ENCODE data around the gene ZNF789.
"Not testable (repeated sequence)": the region's sequence is repeated elsewhere in the genome, so short reads cannot be mapped to it uniquely, and the experiment has no call there.

The ZNF789 gene

DNA sequence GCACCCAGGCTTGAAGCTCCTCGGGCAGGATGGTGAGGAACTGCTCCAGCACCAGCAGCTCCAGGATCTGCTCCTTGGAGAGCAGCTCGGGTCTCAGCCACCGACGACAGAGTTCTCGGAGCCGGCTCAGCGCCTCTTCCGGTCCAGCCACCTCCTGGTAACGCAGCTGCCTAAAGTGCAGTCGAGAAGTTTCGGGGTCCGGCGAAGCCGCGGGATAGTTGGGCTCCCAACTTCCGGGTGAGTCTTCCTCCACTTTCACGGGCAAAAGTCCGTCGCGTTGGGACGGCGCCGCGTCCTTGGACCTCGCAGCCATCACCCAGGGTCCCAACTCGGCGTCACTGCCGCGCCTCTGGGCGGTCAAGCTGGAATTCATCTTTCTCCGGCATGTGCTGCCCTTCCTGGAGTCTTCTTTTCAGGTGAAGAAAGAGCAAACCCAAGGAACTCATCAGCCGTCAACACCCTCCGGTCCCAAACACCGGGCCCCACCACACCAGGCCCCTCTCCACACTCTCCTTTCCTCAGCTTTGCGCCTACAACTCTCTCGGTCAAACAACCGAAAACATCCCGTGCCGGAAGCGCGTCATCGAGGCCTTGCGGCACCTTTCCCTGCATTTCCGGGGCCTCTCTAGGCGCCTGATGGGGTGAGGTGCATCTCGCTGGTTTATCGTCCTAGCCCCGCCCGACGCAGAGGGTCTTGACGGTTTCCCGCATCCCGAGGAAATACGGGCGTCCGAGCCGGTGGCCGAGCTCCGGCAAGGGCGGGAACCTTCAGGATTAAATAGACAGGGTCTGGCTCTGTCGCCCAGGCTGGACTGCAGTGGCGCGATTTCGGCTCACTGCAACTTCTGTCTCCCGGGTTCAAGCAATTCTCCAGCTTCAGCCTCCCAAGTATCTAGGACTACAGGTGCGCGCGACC, 27.3 kb downstream of the ZNF789 start, which contains the start of gene ZNF394:
ZNF394 (minus strand) TSS at position 561 of the 916 bp plus-strand sequence; CDS start at position 373, 188 bp downstream.
- DNase-seq (ENCODE audit: low read depth, low spot score): peak; percentile 92
- peak within 1 kb of the TSS; percentile 99 for H3K4me3 ChIP-seq (ENCODE audit: low read depth, low read length)
- TF ChIP-seq, protein P1, sequence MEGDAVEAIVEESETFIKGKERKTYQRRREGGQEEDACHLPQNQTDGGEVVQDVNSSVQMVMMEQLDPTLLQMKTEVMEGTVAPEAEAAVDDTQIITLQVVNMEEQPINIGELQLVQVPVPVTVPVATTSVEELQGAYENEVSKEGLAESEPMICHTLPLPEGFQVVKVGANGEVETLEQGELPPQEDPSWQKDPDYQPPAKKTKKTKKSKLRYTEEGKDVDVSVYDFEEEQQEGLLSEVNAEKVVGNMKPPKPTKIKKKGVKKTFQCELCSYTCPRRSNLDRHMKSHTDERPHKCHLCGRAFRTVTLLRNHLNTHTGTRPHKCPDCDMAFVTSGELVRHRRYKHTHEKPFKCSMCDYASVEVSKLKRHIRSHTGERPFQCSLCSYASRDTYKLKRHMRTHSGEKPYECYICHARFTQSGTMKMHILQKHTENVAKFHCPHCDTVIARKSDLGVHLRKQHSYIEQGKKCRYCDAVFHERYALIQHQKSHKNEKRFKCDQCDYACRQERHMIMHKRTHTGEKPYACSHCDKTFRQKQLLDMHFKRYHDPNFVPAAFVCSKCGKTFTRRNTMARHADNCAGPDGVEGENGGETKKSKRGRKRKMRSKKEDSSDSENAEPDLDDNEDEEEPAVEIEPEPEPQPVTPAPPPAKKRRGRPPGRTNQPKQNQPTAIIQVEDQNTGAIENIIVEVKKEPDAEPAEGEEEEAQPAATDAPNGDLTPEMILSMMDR (IDR thresholded peaks at IDR 0.05; ENCODE audit: low read depth, low read length): no peak
- in situ Hi-C loops (cut with HindIII; ENCODE audit: low sequenced_read_pairs): no loop called here

DNA sequence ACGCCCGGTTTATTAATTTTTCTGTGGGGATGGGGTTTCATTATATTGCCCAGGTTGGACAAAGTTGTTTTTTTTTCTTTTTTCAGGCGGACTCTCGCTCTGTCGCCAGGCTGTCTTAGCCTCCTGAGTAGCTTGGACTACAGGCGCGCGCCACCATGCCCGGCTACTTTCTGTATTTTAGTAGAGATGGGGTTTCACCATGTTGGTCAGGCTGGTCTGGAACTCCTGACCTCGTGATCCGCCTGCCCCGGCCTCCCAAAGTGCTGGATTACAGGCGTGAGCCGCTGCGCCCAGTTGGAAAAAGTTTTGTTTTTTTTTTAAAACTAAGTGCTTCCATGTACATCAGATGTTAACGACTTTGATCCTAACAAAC, 27.9 kb downstream of the ZNF789 start:
- no peak for DNase-seq (ENCODE audit: low read depth, low spot score)
- TF ChIP-seq, protein P1 (IDR thresholded peaks at IDR 0.05; ENCODE audit: low read depth, low read length): no peak
- in situ Hi-C loops (cut with HindIII; ENCODE audit: low sequenced_read_pairs): no loop called here
- peak overlapping the region; percentile 99 for H3K4me3 ChIP-seq (ENCODE audit: low read depth, low read length)

DNA sequence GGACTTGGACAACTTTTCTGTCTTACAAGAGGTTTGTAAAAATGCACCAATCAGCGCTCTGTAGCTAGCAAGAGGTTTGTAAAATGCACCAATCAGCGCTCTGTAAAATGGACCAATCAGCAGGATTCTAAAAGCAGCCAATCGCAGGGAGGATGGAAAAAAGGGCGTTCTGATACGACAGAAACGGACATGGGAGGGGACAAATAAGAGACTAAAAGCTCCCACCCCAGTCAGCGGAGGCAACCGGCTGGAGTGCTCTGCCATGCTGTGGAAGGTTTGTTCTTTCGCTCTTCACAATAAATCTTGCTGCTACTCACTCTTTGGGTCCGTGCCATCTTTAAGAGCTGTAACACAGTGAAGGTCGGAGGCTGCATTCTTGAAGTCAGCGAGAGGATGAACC, 28.5 kb downstream of the ZNF789 start:
- in situ Hi-C loops (cut with HindIII; ENCODE audit: low sequenced_read_pairs); DNase-seq (ENCODE audit: low read depth, low spot score); H3K4me3 ChIP-seq (ENCODE audit: low read depth, low read length): not testable (repeated sequence)

- TF ChIP-seq, protein P1 (IDR thresholded peaks at IDR 0.05; ENCODE audit: low read depth, low read length): no peak
Observed at GRCh38 chr7:99504281-99504602, 31.6 kb downstream of the ZNF789 start.

DNA sequence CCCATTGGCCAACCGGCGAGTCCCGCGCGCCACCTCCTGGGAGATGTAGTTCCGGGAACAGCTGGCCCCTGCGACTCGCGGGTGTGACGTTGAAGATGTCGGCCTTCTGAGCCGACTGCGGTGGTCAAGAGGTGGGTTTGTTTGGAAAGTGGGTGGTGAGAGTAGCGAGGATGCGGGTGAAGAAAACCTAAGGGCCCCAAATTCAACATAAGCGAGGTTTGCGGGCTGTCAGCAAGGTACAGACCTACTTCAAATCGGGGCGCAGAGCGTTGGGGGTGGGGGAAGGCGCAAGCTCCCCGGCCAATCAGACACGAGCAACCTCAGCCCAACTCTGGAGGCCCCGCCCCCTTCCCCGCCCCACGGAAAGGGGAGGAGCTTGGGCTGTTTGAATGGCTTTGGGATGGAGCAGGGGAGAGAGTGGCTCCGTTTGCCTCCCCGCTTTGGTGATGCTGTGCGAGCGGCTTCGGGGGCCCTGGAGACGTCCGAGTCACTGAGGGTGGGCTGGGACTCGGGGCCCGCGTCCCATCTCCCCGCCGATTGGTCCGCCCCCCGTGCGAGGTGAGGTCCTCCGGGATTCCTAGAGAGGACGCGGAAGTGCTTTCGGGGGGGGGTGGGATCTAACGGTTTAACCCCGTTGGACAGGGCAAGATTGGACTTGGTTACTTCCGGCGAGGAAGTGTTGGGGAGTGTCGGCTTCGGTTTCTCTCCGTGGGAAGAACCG, 32.1 kb downstream of the ZNF789 start, which contains the start of gene ZKSCAN5:
ZKSCAN5 (plus strand) TSS at position 60 of the 721 bp plus-strand sequence. CDS start 1,383 bp downstream, outside the sequence.
- DNase-seq (ENCODE audit: low read depth, low spot score): peak; percentile 99
- in situ Hi-C loops (cut with HindIII; ENCODE audit: low sequenced_read_pairs): no loop called here
- TF ChIP-seq, protein P1 (IDR thresholded peaks at IDR 0.05; ENCODE audit: low read depth, low read length): no peak
- H3K4me3 ChIP-seq (ENCODE audit: low read depth, low read length): peak within 1 kb of the TSS; percentile 84

More at GRCh38 chr7:99504281-99504602, 31.6 kb downstream of the ZNF789 start:
- peak overlapping the region; percentile 84 for H3K4me3 ChIP-seq (ENCODE audit: low read depth, low read length)
- DNase-seq (ENCODE audit: low read depth, low spot score): no peak
- in situ Hi-C loops (cut with HindIII; ENCODE audit: low sequenced_read_pairs): no loop called here

DNA sequence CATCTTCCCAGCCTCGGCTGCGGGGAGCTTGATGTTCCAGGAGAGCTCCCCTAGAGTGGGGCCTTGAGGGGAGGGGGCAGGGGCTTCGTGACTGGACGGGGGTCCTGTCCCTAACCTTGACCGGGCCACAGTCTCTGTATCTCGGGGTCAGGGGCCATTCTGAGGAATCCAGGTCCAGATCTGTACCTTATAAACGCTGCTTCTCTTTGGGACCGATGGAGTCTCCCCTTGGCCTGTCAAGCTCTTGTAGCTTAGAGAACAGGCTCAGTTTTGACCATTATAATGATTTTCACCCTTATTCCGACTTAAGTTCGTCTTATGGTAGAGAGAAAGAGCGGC, 32.6 kb downstream of the ZNF789 start:
- no peak for DNase-seq (ENCODE audit: low read depth, low spot score)
- peak overlapping the region; percentile 84 for H3K4me3 ChIP-seq (ENCODE audit: low read depth, low read length)
- in situ Hi-C loops (cut with HindIII; ENCODE audit: low sequenced_read_pairs): no loop called here
- TF ChIP-seq, protein P1 (IDR thresholded peaks at IDR 0.05; ENCODE audit: low read depth, low read length): no peak

DNA sequence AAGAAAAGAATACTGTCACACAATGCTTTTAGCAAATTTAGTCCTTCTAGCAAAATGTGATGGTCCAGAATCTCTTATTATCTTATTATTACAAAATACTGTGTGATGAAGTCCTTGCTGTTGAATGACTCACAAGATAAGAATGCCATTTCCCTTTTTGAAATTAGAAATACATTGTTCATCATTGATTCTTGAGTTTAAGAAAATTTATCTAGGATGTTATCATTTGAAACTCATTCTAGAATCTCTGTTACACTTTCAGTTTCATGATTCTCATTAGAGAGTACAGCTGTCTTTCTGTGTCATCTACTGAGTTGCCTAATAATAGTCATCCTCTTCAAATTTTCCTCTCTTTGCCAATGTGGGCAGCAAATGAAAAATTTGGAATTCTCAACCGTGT, 41.4 kb downstream of the ZNF789 start:
- TF ChIP-seq, protein P1 (IDR thresholded peaks at IDR 0.05; ENCODE audit: low read depth, low read length): no peak
- in situ Hi-C loops (cut with HindIII; ENCODE audit: low sequenced_read_pairs): no loop called here
- H3K4me3 ChIP-seq (ENCODE audit: low read depth, low read length): no peak overlapping the region
- DNase-seq (ENCODE audit: low read depth, low spot score): no peak
